ENCODE data around the gene DDX39B. TPM values are rescaled to one million over a fixed set of nuclear protein-coding genes. Genes with fewer than 3 reads are reported as not detected.

The DDX39B gene
- total RNA-seq, 4 donors from 2014 or later = 125 to 327 (median 217) TPM

GRCh38 chr6:31531771-31532643, 9.8 kb downstream of the DDX39B start:
- Histone ChIP-seq H3K27ac (no peak overlapping the region), H3K36me3 (peaks cover 8 to 78% of the 10 kb centered on the region in 2 donors)
- no peak for ATAC-seq

GRCh38 chr6:31531162-31531561, 10.6 kb downstream of the DDX39B start:
- no peak overlapping the region for H3K27ac ChIP-seq
- no peaks in the 10 kb centered on the region for H3K9me3 ChIP-seq
- H3K36me3 ChIP-seq = peaks cover 6 to 70% of the 10 kb centered on the region in 2 donors
- WGBS, 2 donors (ENCODE audit: low coverage in 1 of 2) = 83 to 86% methylated on average over 4 to 7 of the region's 7 CpGs
- no peaks in the 10 kb centered on the region for H3K27me3 ChIP-seq
- no peak overlapping the region for H3K4me3 ChIP-seq
- ATAC-seq = no peak
- TF ChIP-seq, protein P1, sequence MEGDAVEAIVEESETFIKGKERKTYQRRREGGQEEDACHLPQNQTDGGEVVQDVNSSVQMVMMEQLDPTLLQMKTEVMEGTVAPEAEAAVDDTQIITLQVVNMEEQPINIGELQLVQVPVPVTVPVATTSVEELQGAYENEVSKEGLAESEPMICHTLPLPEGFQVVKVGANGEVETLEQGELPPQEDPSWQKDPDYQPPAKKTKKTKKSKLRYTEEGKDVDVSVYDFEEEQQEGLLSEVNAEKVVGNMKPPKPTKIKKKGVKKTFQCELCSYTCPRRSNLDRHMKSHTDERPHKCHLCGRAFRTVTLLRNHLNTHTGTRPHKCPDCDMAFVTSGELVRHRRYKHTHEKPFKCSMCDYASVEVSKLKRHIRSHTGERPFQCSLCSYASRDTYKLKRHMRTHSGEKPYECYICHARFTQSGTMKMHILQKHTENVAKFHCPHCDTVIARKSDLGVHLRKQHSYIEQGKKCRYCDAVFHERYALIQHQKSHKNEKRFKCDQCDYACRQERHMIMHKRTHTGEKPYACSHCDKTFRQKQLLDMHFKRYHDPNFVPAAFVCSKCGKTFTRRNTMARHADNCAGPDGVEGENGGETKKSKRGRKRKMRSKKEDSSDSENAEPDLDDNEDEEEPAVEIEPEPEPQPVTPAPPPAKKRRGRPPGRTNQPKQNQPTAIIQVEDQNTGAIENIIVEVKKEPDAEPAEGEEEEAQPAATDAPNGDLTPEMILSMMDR (IDR thresholded peaks at IDR 0.05) = no peak
- TF ChIP-seq POLR2A (IDR thresholded peaks at IDR 0.05) = no peak
- TF ChIP-seq EP300 (IDR thresholded peaks at IDR 0.05) = no peak
- TF ChIP-seq POLR2AphosphoS5 (IDR thresholded peaks at IDR 0.05) = no peak
- H3K4me1 ChIP-seq = peaks cover 0 to 4% (median 0%) of the 10 kb centered on the region in 3 donors

More at GRCh38 chr6:31531771-31532643, 9.8 kb downstream of the DDX39B start:
- TF ChIP-seq POLR2AphosphoS5 (IDR thresholded peaks at IDR 0.05) (no peak), POLR2A (IDR thresholded peaks at IDR 0.05) (no peak), EP300 (IDR thresholded peaks at IDR 0.05) (no peak)
- TF ChIP-seq, protein P1 (IDR thresholded peaks at IDR 0.05) = no peak
- Histone ChIP-seq H3K9me3 (no peaks in the 10 kb centered on the region), H3K4me1 (peaks cover 0 to 12% (median 0%) of the 10 kb centered on the region in 3 donors), H3K27me3 (no peaks in the 10 kb centered on the region), H3K4me3 (no peak overlapping the region)
- WGBS, 2 donors (ENCODE audit: low coverage in 1 of 2) = 67 to 71% methylated on average over 7 to 9 of the region's 9 CpGs

GRCh38 chr6:31530659-31531058, 11.1 kb downstream of the DDX39B start:
- H3K27me3 ChIP-seq = no peaks in the 10 kb centered on the region
- no peak for ATAC-seq
- TF ChIP-seq EP300 (IDR thresholded peaks at IDR 0.05) (no peak), POLR2AphosphoS5 (IDR thresholded peaks at IDR 0.05) (no peak)
- TF ChIP-seq, protein P1 (IDR thresholded peaks at IDR 0.05) = no peak
- H3K36me3 ChIP-seq = peaks cover 2 to 65% of the 10 kb centered on the region in 2 donors
- H3K9me3 ChIP-seq = no peaks in the 10 kb centered on the region
- no peak overlapping the region for H3K4me3 ChIP-seq
- no peaks in the 10 kb centered on the region for H3K4me1 ChIP-seq
- WGBS, 2 donors (ENCODE audit: low coverage in 1 of 2) = 55 to 81% methylated on average over 5 of the region's 6 CpGs
- H3K27ac ChIP-seq = no peak overlapping the region

DNA sequence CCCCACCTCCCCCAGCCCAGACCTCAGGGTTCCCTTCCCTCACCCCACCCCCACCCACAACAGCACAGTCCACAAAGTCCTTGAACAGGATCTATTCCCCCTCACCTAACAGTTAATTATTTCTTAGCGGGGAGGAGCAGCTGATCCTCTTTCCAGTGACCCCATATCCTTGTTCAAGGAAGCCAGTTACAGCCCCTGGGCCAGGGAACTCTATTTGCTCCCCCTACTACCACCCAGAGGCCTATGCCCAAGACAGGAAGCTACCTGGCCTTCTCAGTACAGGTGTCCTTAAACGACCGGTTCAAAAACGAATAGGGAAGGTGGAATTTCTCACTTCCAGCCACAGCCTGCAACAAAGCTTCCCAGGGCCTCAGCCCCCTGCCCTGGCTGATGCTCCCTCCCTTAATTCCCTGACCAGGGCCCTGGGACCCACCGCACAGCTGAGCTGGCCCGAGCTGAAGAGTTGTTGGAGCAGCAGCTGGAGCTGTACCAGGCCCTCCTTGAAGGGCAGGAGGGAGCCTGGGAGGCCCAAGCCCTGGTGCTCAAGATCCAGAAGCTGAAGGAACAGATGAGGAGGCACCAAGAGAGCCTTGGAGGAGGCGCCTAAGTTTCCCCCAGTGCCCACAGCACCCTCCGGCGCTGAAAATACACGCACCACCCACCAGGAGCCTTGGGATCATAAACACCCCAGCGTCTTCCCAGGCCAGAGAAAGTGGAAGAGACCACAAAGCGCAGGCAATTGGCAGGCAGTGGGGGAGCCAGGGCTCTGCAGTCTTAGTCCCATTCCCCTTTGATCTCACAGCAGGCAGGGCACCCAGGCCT, 12.3 kb downstream of the DDX39B start:
- no peak for ATAC-seq
- Histone ChIP-seq H3K4me3 (no peak overlapping the region), H3K9me3 (no peaks in the 10 kb centered on the region), H3K4me1 (no peaks in the 10 kb centered on the region), H3K36me3 (peaks cover 0 to 53% of the 10 kb centered on the region in 2 donors), H3K27me3 (no peaks in the 10 kb centered on the region), H3K27ac (no peak overlapping the region)
- WGBS, 2 donors (ENCODE audit: low coverage in 1 of 2) = 25% methylated on average over 2 of the region's 12 CpGs; no CpG with 5 or more reads in 1 of the 2 donors
- peak; percentile 16 for TF ChIP-seq POLR2AphosphoS5 (IDR thresholded peaks at IDR 0.05)
- TF ChIP-seq, protein P1 (IDR thresholded peaks at IDR 0.05) = no peak

Data from gastroesophageal sphincter (tissue), 4 donors.